Sciatic nerve (tissue), 2 donors: ENCODE results near the gene DLGAP3. TPM values are rescaled to one million over a fixed set of nuclear protein-coding genes. Genes with fewer than 3 reads are reported as not detected.
A peak's percentile ranks its signal among the peaks of the same experiment; 100 is the strongest.
"Not testable (repeated sequence)": the region's sequence is repeated elsewhere in the genome, so short reads cannot be mapped to it uniquely, and the experiment has no call there.

Source experiments
- ATAC-seq: fragments of 200-7000 bp; cut with Tn5 transposase; one replicate; pipeline ENCODE4 v1.9.1; 2020; ENCODE audit warnings: mild to moderate bottlenecking, moderate library complexity
- DNase-seq: peaks from one replicate; pipeline ENCODE4 v3.0.0-alpha.2; 2020; ENCODE audit warnings: low spot score
- intact Hi-C: fragments of 100-400 bp; cut with DNase I; formaldehyde crosslinking; loops from one replicate; pipeline ENCODE4 v1.14.2; 2022
- total RNA-seq: library from RNA; stranded (reverse); fragmentation: NEBNext Ultra II Directional; extraction: Animal tissue kit (Norgen Biotek cat#: 25700); gene quantifications from one replicate; pipeline ENCODE4 v1.2.1, GENCODE V29; 2021
- donor health status: DM: no; HTN: no; CAD: no.
- donor health status: DM: no; HTN: no; CAD: no.

DLGAP3 gene
- total RNA-seq, 1 donor from 2014 or later = 0.36 TPM

GRCh38 chr1:34941798-34942197 lies 12.3 kb upstream of the DLGAP3 start:
- DNase-seq, ATAC-seq: not testable (repeated sequence)

GRCh38 chr1:34930702-34931071 lies 1.2 kb upstream of the DLGAP3 start:
- DNase-seq (no peak), ATAC-seq (no peak)
- intact Hi-C loops = no loop called here

More at GRCh38 chr1:34941798-34942197, 12.3 kb upstream of the DLGAP3 start:
- intact Hi-C loops = not testable (repeated sequence)

GRCh38 chr1:34929853-34930701 lies 627 bp upstream of the DLGAP3 start:
- intact Hi-C loops = no loop called here
- DNase-seq = no peak
- no peak for ATAC-seq

- intact Hi-C loops = no loop called here
- no peak for ATAC-seq
- no peak for DNase-seq
These were observed 552 bp downstream of the DLGAP3 start for GRCh38 chr1:34928699-34929496.

- intact Hi-C loops = no loop called here
- no peak for ATAC-seq
- DNase-seq = no peak
These were observed 1.3 kb downstream of the DLGAP3 start for GRCh38 chr1:34928066-34928696.

- intact Hi-C loops = no loop called here
- DNase-seq = no peak
- ATAC-seq = no peak
These were observed 2.1 kb downstream of the DLGAP3 start for GRCh38 chr1:34927316-34927715.

- DNase-seq = no peak
- no peak for ATAC-seq
- intact Hi-C loops = no loop called here
These were observed 2.6 kb downstream of the DLGAP3 start for GRCh38 chr1:34926894-34927293.

- intact Hi-C loops = no loop called here
- ATAC-seq = no peak
These were observed 3.3 kb downstream of the DLGAP3 start for GRCh38 chr1:34926156-34926555.

GRCh38 chr1:34925730-34926129 lies 3.7 kb downstream of the DLGAP3 start:
- ATAC-seq = no peak
- intact Hi-C loops = loop anchor here (2.0 kb wide), 1 partner anchor 51 kb away; no protein-coding TSS in a partner anchor
- DNase-seq = no peak

More at GRCh38 chr1:34926156-34926555, 3.3 kb downstream of the DLGAP3 start:
- no peak for DNase-seq

- intact Hi-C loops = loop anchor here (2.0 kb wide), 1 partner anchor 52 kb away; no protein-coding TSS in a partner anchor
- ATAC-seq (peak; percentile 63), DNase-seq (peak; percentile 83)
These were observed 4.5 kb downstream of the DLGAP3 start for GRCh38 chr1:34924759-34925555.

- intact Hi-C loops = no loop called here
- ATAC-seq (no peak), DNase-seq (no peak)
These were observed 6.0 kb downstream of the DLGAP3 start for GRCh38 chr1:34923490-34923889.

- DNase-seq = no peak
- intact Hi-C loops = no loop called here
- peak; percentile 38 for ATAC-seq
These were observed 10.4 kb downstream of the DLGAP3 start for GRCh38 chr1:34918977-34919561.

GRCh38 chr1:34918386-34918976 lies 11.0 kb downstream of the DLGAP3 start:
- intact Hi-C loops = no loop called here
- DNase-seq = no peak
- no peak for ATAC-seq

- DNase-seq = no peak
- ATAC-seq = no peak
- intact Hi-C loops = no loop called here
These were observed 12.4 kb downstream of the DLGAP3 start for GRCh38 chr1:34917017-34917416.

- DNase-seq (no peak), ATAC-seq (no peak)
- intact Hi-C loops = no loop called here
These were observed 13.3 kb downstream of the DLGAP3 start for GRCh38 chr1:34916104-34916503.

GRCh38 chr1:34915521-34915920 lies 13.9 kb downstream of the DLGAP3 start:
- no peak for ATAC-seq
- intact Hi-C loops = no loop called here

GRCh38 chr1:34914958-34915357 lies 14.5 kb downstream of the DLGAP3 start:
- intact Hi-C loops = no loop called here
- DNase-seq (no peak), ATAC-seq (no peak)

More at GRCh38 chr1:34915521-34915920, 13.9 kb downstream of the DLGAP3 start:
- DNase-seq = no peak

GRCh38 chr1:34911465-34911864 lies 18.0 kb downstream of the DLGAP3 start:
- DNase-seq (no peak), ATAC-seq (no peak)
- intact Hi-C loops = no loop called here
